Activated CD8-positive, alpha-beta T cell treated with anti-CD3 and anti-CD28 coated beads for 36 hours (primary cell): ENCODE results near the gene S100A1. TPM values are rescaled to one million over a fixed set of nuclear protein-coding genes. Genes with fewer than 3 reads are reported as not detected.
"Not testable (repeated sequence)": the region's sequence is repeated elsewhere in the genome, so short reads cannot be mapped to it uniquely, and the experiment has no call there.

Source experiments
- ATAC-seq: fragments of 200-7000 bp; cut with Tn5 transposase; one replicate; pipeline ENCODE4 v1.10.0; 2021; ENCODE audit warnings: mild to moderate bottlenecking, moderate library complexity
- CTCF ChIA-PET: fragments of 350-600 bp; sonication (Branson Sonifier 250); formaldehyde crosslinking; loops from one replicate; lab custom pipeline; 2021; ENCODE audit warnings: antibody characterized with exemption; lab: Charles Lee
- POLR2A ChIA-PET: fragments of 350-600 bp; sonication (Branson Sonifier 250); formaldehyde crosslinking; loops from one replicate; lab custom pipeline; 2021; ENCODE audit warnings: antibody characterized with exemption; lab: Charles Lee
- DNase-seq: peaks from one replicate; pipeline ENCODE4 v3.0.0-alpha.2; 2020
- H3K27ac Mint-ChIP-seq: one replicate; pipeline ENCODE4 v1.8.0; 2021; ENCODE audit warnings: mild to moderate bottlenecking, mixed read lengths
- H3K27me3 Mint-ChIP-seq: one replicate; pipeline ENCODE4 v1.8.0; 2021; ENCODE audit warnings: mixed read lengths
- H3K36me3 Mint-ChIP-seq: one replicate; pipeline ENCODE4 v1.8.0; 2021; ENCODE audit warnings: low read depth, mixed read lengths
- H3K4me1 Mint-ChIP-seq: one replicate; pipeline ENCODE4 v1.8.0; 2021; ENCODE audit warnings: low read depth, mixed read lengths
- H3K4me3 Mint-ChIP-seq: one replicate; pipeline ENCODE4 v1.8.0; 2021; ENCODE audit warnings: mild to moderate bottlenecking, moderate library complexity, mixed read lengths
- H3K9me3 Mint-ChIP-seq: one replicate; pipeline ENCODE4 v1.8.0; 2021; ENCODE audit warnings: mixed read lengths
- CTCF ChIP-seq: fragments of 200-600 bp; IDR thresholded peaks from one replicate; pipeline ENCODE4 v1.8.0; 2022; ENCODE audit warnings: antibody characterized with exemption, mild to moderate bottlenecking
- intact Hi-C: fragments of 100-400 bp; cut with micrococcal nuclease; formaldehyde crosslinking; loops from one replicate; pipeline ENCODE4 v1.10.0; 2022
- total RNA-seq, 2 experiments: library from RNA; stranded (reverse); gene quantifications; one replicate each; pipeline ENCODE4 v1.2.3, GENCODE V29; 2021

Gene S100A1
- total RNA-seq, 2 experiments from 2014 or later: not detected

- CTCF ChIA-PET: interaction anchor here (1.4 kb wide), 1 partner anchor 13 kb away, joined by 4 read pairs; no protein-coding TSS in a partner anchor
- H3K27ac Mint-ChIP-seq: no peak overlapping the region
- no peaks in the 10 kb centered on the region for H3K9me3 Mint-ChIP-seq
- ATAC-seq: no peak
- no peak overlapping the region for H3K4me3 Mint-ChIP-seq
- no peak for TF ChIP-seq CTCF
- no peaks in the 10 kb centered on the region for H3K27me3 Mint-ChIP-seq
- DNase-seq: no peak
- intact Hi-C loops: no loop called here
- H3K36me3 Mint-ChIP-seq: peaks cover 77% of the 10 kb centered on the region
- peaks cover 50% of the 10 kb centered on the region for H3K4me1 Mint-ChIP-seq
- POLR2A ChIA-PET: interaction anchor here (0.9 to 6.3 kb wide), 5 partner anchors 11 to 95 kb away, joined by 3 to 72 read pairs (median 4); partner anchors contain the start of gene SNAPIN
These were observed 11.0 kb downstream of the S100A1 start for GRCh38 chr1:153639280-153639679.

- Mint-ChIP-seq H3K4me1 (peaks cover 55% of the 10 kb centered on the region), H3K27ac (peak overlapping the region; percentile 52), H3K36me3 (peaks cover 78% of the 10 kb centered on the region)
- DNase-seq, intact Hi-C loops, H3K4me3 Mint-ChIP-seq, H3K27me3 Mint-ChIP-seq, ATAC-seq, H3K9me3 Mint-ChIP-seq: not testable (repeated sequence)
- ChIA-PET CTCF (interaction anchor here (1.4 to 5.5 kb wide), 3 partner anchors 12 to 129 kb away, joined by 3 to 21 read pairs (median 4); no protein-coding TSS in a partner anchor), POLR2A (interaction anchor here (0.6 to 6.3 kb wide), 5 partner anchors 10 to 27 kb away, joined by 3 to 72 read pairs (median 4); partner anchors contain the start of gene SNAPIN)
These were observed 12.0 kb downstream of the S100A1 start for GRCh38 chr1:153640213-153640612.

- no peaks in the 10 kb centered on the region for H3K9me3 Mint-ChIP-seq
- no peak for TF ChIP-seq CTCF
- H3K4me1 Mint-ChIP-seq: peaks cover 58% of the 10 kb centered on the region
- ChIA-PET CTCF (interaction anchor here (1.5 to 5.5 kb wide), 2 partner anchors 108 to 130 kb away, joined by 3 to 21 read pairs; no protein-coding TSS in a partner anchor), POLR2A (interaction anchor here (0.9 to 6.3 kb wide), 5 partner anchors 9 to 330 kb away, joined by 3 to 72 read pairs (median 4); partner anchors contain the start of gene SNAPIN)
- no peaks in the 10 kb centered on the region for H3K27me3 Mint-ChIP-seq
- intact Hi-C loops: no loop called here
- H3K4me3 Mint-ChIP-seq: no peak overlapping the region
- DNase-seq: no peak
- H3K27ac Mint-ChIP-seq: peak overlapping the region; percentile 52
- peaks cover 80% of the 10 kb centered on the region for H3K36me3 Mint-ChIP-seq
- ATAC-seq: no peak
These were observed 12.6 kb downstream of the S100A1 start for GRCh38 chr1:153640861-153641260.

- intact Hi-C loops: no loop called here
- POLR2A ChIA-PET: interaction anchor here (0.8 to 6.3 kb wide), 4 partner anchors 8 to 329 kb away, joined by 3 to 72 read pairs (median 24); partner anchors contain the start of gene SNAPIN
- Mint-ChIP-seq H3K4me1 (peaks cover 60% of the 10 kb centered on the region), H3K9me3 (no peaks in the 10 kb centered on the region), H3K27me3 (no peaks in the 10 kb centered on the region), H3K4me3 (no peak overlapping the region), H3K36me3 (peaks cover 81% of the 10 kb centered on the region), H3K27ac (peak overlapping the region; percentile 23)
- ATAC-seq: no peak
- DNase-seq: no peak
- CTCF ChIA-PET: interaction anchor here (5.5 kb wide), 1 partner anchor 109 kb away, joined by 21 read pairs; no protein-coding TSS in a partner anchor
- no peak for TF ChIP-seq CTCF
These were observed 13.9 kb downstream of the S100A1 start for GRCh38 chr1:153642161-153642560.

- H3K27ac Mint-ChIP-seq: peak overlapping the region; percentile 73
These were observed 14.9 kb downstream of the S100A1 start for GRCh38 chr1:153643100-153643499.

More at GRCh38 chr1:153643100-153643499, 14.9 kb downstream of the S100A1 start:
- ChIA-PET POLR2A (interaction anchor here (0.7 to 7.6 kb wide), 4 partner anchors 9 to 192 kb away, joined by 3 to 64 read pairs (median 10); partner anchors contain the start of gene CHTOP), CTCF (interaction anchor here (0.9 to 5.5 kb wide), 6 partner anchors 9 to 132 kb away, joined by 3 to 21 read pairs (median 6); partner anchors contain the start of genes CHTOP and S100A13)
- no peak for TF ChIP-seq CTCF
- H3K27me3 Mint-ChIP-seq: no peaks in the 10 kb centered on the region
- no peak for ATAC-seq
- peaks cover 61% of the 10 kb centered on the region for H3K4me1 Mint-ChIP-seq
- no peak for DNase-seq
- peaks cover 80% of the 10 kb centered on the region for H3K36me3 Mint-ChIP-seq
- intact Hi-C loops: no loop called here
- no peaks in the 10 kb centered on the region for H3K9me3 Mint-ChIP-seq
- no peak overlapping the region for H3K4me3 Mint-ChIP-seq
